ENCODE measurements around the gene TRIM47. TPM values are rescaled to one million over a fixed set of nuclear protein-coding genes. Genes with fewer than 3 reads are reported as not detected.
A peak's percentile ranks its signal among the peaks of the same experiment; 100 is the strongest.

Gene TRIM47
- total and polyA plus RNA-seq, 2 of the 13 experiments (the other 11 are each of a cell fraction or from before 2014, with no cell fraction given): 33.5 to 82.0 TPM

DNA sequence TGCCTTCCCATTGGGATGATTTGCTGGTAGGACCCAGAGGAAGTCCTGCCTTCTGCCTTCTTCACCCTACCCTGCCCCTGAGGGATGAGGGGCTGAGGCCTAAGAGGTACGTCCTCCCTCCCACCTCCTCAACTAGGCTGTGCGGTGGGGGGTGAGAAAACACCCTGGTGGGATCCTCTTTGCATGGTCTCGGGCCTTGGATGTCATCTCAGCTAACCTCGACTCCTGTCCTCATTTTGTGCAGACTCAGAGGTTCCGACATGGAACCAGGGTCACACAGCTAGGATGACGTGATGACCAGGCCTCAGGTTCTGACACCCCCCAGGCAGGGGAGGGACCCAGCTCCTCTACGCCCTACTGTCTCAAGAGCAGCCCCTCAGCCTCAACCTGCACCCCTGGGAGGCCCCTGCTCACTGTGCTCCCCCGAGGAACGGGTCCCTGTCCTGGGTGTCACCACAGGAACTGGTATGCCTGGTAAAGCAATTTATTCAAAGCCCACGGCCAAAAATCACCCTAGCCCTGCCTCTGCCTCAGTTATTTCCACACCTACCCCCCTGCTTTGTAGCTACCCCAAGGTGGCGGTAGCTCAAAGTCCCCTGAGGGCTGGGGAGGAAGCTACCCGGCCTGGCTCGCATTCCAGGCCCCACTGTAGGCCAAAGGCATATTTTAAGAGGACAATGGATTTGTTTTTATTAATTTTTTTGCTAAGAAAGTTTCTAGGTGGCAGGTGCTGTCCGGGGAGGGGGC is 51.6 kb downstream of the TRIM47 start (continued):
- peak; percentile 16; the same call in 1 of the 2 replicates for TF ChIP-seq ZNF556 (CRISPR knock-in tag; IDR thresholded peaks at IDR 0.05; ENCODE audit: borderline replicate concordance)
- TF ChIP-seq RFXAP (CRISPR knock-in tag; IDR thresholded peaks at IDR 0.05; ENCODE audit: borderline replicate concordance): no peak
- TF ChIP-seq ZNF281 (CRISPR knock-in tag; IDR thresholded peaks at IDR 0.05; ENCODE audit: borderline replicate concordance): 0 out of 2 replicates have a peak, but pooled peaks have one; percentile 7
- TF ChIP-seq, protein P1, sequence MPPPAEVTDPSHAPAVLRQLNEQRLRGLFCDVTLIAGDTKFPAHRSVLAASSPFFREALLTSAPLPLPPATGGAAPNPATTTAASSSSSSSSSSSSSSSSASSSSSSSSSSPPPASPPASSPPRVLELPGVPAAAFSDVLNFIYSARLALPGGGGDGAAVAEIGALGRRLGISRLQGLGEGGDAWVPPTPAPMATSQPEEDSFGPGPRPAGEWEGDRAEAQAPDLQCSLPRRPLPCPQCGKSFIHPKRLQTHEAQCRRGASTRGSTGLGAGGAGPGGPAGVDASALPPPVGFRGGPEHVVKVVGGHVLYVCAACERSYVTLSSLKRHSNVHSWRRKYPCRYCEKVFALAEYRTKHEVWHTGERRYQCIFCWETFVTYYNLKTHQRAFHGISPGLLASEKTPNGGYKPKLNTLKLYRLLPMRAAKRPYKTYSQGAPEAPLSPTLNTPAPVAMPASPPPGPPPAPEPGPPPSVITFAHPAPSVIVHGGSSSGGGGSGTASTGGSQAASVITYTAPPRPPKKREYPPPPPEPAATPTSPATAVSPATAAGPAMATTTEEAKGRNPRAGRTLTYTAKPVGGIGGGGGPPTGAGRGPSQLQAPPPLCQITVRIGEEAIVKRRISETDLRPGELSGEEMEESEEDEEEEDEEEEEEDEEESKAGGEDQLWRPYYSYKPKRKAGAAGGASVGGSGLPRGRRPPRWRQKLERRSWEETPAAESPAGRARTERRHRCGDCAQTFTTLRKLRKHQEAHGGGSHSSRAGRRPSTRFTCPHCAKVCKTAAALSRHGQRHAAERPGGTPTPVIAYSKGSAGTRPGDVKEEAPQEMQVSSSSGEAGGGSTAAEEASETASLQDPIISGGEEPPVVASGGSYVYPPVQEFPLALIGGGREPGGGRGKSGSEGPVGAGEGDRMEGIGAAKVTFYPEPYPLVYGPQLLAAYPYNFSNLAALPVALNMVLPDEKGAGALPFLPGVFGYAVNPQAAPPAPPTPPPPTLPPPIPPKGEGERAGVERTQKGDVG (CRISPR knock-in tag; IDR thresholded peaks at IDR 0.05; ENCODE audit: borderline replicate concordance): 0 out of 2 replicates have a peak, but pooled peaks have one; percentile 18
- TF ChIP-seq ZNF746 (CRISPR knock-in tag; IDR thresholded peaks at IDR 0.05): 0 out of 2 replicates have a peak, but pooled peaks have one; percentile 12
- TF ChIP-seq HOXA3 (CRISPR knock-in tag; IDR thresholded peaks at IDR 0.05): 0 out of 2 replicates have a peak, but pooled peaks have one; percentile 14
- TF ChIP-seq NFYC (CRISPR knock-in tag; IDR thresholded peaks at IDR 0.05): no peak
- peak; percentile 34; the same call in 1 of the 2 replicates for TF ChIP-seq POLR2AphosphoS5 (IDR thresholded peaks at IDR 0.05; ENCODE audit: low read depth, low read length)
- no peak for TF ChIP-seq LCORL (IDR thresholded peaks at IDR 0.05)
- TF ChIP-seq LCORL (CRISPR knock-in tag; IDR thresholded peaks at IDR 0.05): peak; percentile 72; the same call in 1 of the 2 replicates
- peak; percentile 48; the same call in 1 of the 2 replicates for TF ChIP-seq PATZ1 (CRISPR knock-in tag; IDR thresholded peaks at IDR 0.05)
- TF ChIP-seq MAFK (conservative IDR thresholded peaks at IDR 0.05 in 1 of 2, IDR thresholded peaks at IDR 0.05 in 1 of 2; ENCODE audit: low read length in 2 of 2): no peak; a peak in 1 of 4 replicates
- TF ChIP-seq, protein P2, sequence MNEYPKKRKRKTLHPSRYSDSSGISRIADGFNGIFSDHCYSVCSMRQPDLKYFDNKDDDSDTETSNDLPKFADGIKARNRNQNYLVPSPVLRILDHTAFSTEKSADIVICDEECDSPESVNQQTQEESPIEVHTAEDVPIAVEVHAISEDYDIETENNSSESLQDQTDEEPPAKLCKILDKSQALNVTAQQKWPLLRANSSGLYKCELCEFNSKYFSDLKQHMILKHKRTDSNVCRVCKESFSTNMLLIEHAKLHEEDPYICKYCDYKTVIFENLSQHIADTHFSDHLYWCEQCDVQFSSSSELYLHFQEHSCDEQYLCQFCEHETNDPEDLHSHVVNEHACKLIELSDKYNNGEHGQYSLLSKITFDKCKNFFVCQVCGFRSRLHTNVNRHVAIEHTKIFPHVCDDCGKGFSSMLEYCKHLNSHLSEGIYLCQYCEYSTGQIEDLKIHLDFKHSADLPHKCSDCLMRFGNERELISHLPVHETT (CRISPR knock-in tag; conservative IDR thresholded peaks at IDR 0.05): no peak
- TF ChIP-seq, protein P3, sequence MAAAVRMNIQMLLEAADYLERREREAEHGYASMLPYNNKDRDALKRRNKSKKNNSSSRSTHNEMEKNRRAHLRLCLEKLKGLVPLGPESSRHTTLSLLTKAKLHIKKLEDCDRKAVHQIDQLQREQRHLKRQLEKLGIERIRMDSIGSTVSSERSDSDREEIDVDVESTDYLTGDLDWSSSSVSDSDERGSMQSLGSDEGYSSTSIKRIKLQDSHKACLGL (CRISPR knock-in tag; IDR thresholded peaks at IDR 0.05): no peak
- peak; percentile 34; the same call in 1 of the 2 replicates for TF ChIP-seq AKAP8 (CRISPR knock-in tag; IDR thresholded peaks at IDR 0.05)
- peak; percentile 44; the same call in 1 of the 2 replicates for TF ChIP-seq PAF1 (CRISPR knock-in tag; IDR thresholded peaks at IDR 0.05)
- no peak; the same call in 1 of the 2 replicates for TF ChIP-seq SOX13 (IDR thresholded peaks at IDR 0.05)
- 0 out of 4 replicates have a peak, but pooled peaks of 1 of the 2 experiments have one; percentile 5 for TF ChIP-seq SOX13 (CRISPR knock-in tag; conservative IDR thresholded peaks at IDR 0.05 in 1 of 2, IDR thresholded peaks at IDR 0.05 in 1 of 2)
- TF ChIP-seq ISL2 (CRISPR knock-in tag; IDR thresholded peaks at IDR 0.05): no peak

Measured in HepG2 (cell line).